HepG2 (cell line): ENCODE results near the gene HNRNPA1. TPM values are rescaled to one million over a fixed set of nuclear protein-coding genes. Genes with fewer than 3 reads are reported as not detected.

Source experiments
- HMG20B ChIP-seq: conservative IDR thresholded peaks from 2 replicates; pipeline ENCODE4 v1.6.1; 2016; ENCODE audit warnings: missing genetic modification reagents, missing compliant biosample characterization
- KDM2A ChIP-seq: sonication (generic); formaldehyde crosslinking; IDR thresholded peaks from 2 replicates; pipeline ENCODE4 v1.4.0; 2020; ENCODE audit warnings: low read depth, missing genetic modification reagents, borderline replicate concordance
- KLF13 ChIP-seq: sonication (generic); formaldehyde crosslinking; IDR thresholded peaks from 2 replicates; pipeline ENCODE4 v1.4.0; 2020; ENCODE audit warnings: mild to moderate bottlenecking, missing genetic modification reagents
- MAFG ChIP-seq: sonication (generic); formaldehyde crosslinking; IDR thresholded peaks from 2 replicates; pipeline ENCODE4 v1.5.1; 2020; ENCODE audit warnings: mild to moderate bottlenecking, missing genetic modification reagents
- RFX3 ChIP-seq: IDR thresholded peaks from 2 replicates; pipeline ENCODE4 v1.6.1; 2016; ENCODE audit warnings: missing biosample characterization, missing genetic modification reagents
- YEATS2 ChIP-seq: sonication (generic); formaldehyde crosslinking; IDR thresholded peaks from 2 replicates; pipeline ENCODE4 v1.4.0; 2020; ENCODE audit warnings: missing genetic modification reagents, borderline replicate concordance
- ZFP36L2 ChIP-seq: sonication (generic); formaldehyde crosslinking; IDR thresholded peaks from 2 replicates; pipeline ENCODE4 v1.4.0; 2020; ENCODE audit warnings: missing genetic modification reagents
- ZFP37 ChIP-seq: sonication (generic); formaldehyde crosslinking; IDR thresholded peaks from 2 replicates; pipeline ENCODE4 v1.4.0; 2020; ENCODE audit warnings: missing genetic modification reagents, borderline replicate concordance
- ZNF292 ChIP-seq: sonication (generic); formaldehyde crosslinking; IDR thresholded peaks from 2 replicates; pipeline ENCODE4 v1.8.1; 2022; ENCODE audit warnings: mild to moderate bottlenecking, low read depth, missing genetic modification reagents, borderline replicate concordance
- ZNF30 ChIP-seq: sonication (generic); formaldehyde crosslinking; IDR thresholded peaks from 2 replicates; pipeline ENCODE4 v1.5.0; 2020; ENCODE audit warnings: mild to moderate bottlenecking, missing genetic modification reagents
- ZNF543 ChIP-seq: sonication (generic); formaldehyde crosslinking; IDR thresholded peaks from 2 replicates; pipeline ENCODE4 v1.4.0; 2020; ENCODE audit warnings: mild to moderate bottlenecking, missing genetic modification reagents
- ZNF549 ChIP-seq: sonication (generic); formaldehyde crosslinking; IDR thresholded peaks from 2 replicates; pipeline ENCODE4 v1.5.0; 2020; ENCODE audit warnings: missing genetic modification reagents
- ZNF629 ChIP-seq: sonication (generic); formaldehyde crosslinking; conservative IDR thresholded peaks from 2 replicates; pipeline ENCODE4 v1.5.0; 2020; ENCODE audit warnings: missing genetic modification reagents
- ZNF777 ChIP-seq: sonication (generic); formaldehyde crosslinking; IDR thresholded peaks from 2 replicates; pipeline ENCODE4 v1.4.0; 2020; ENCODE audit warnings: missing genetic modification reagents
- polyA plus RNA-seq, 8 experiments: library from polyadenylated mRNA; depleted of rRNA in 3 of 8; stranded (reverse) in 7 of 8; unstranded in 1 of 8; fragments of >200 nt; fragmentation: Illumina TruSeq in 4 of 8; extraction: Trizol in 4 of 8; gene quantifications; 2 replicates each; pipeline versions ENCODE4 v1.2.1 to v1.2.3, GENCODE V29; 2011 to 2016; ENCODE audit warnings: low read depth in 4 of 8, missing spikeins in 1 of 8, mixed read lengths in 1 of 8; ENCODE audit not compliant: insufficient read depth in 1 of 8
- total RNA-seq, 5 experiments: library from RNA; depleted of rRNA; stranded (reverse); fragments of >200 nt; fragmentation: Illumina TruSeq; extraction: Trizol; gene quantifications; 2 replicates each; pipeline ENCODE4 v1.2.3, GENCODE V29; 2016; ENCODE audit warnings: low read depth in 1 of 5
- TF ChIP-seq, protein P1 (sequence below): IDR thresholded peaks from 2 replicates; pipeline ENCODE4 v1.6.1; 2016
- TF ChIP-seq, protein P2 (sequence below): sonication (generic); formaldehyde crosslinking; IDR thresholded peaks from 2 replicates; pipeline ENCODE4 v1.4.0; 2020; ENCODE audit warnings: missing genetic modification reagents, borderline replicate concordance
- TF ChIP-seq, protein P3 (sequence below): sonication (generic); formaldehyde crosslinking; IDR thresholded peaks from 2 replicates; pipeline ENCODE4 v1.5.1; 2020; ENCODE audit warnings: mild to moderate bottlenecking, missing genetic modification reagents, borderline replicate concordance
- TF ChIP-seq, protein P4 (sequence below): sonication (generic); formaldehyde crosslinking; IDR thresholded peaks from 2 replicates; pipeline ENCODE4 v1.9.0; 2022; ENCODE audit warnings: missing genetic modification reagents, mild to moderate bottlenecking, borderline replicate concordance

Gene HNRNPA1
- total and polyA plus RNA-seq, 2 of the 13 experiments (the other 11 are each of a cell fraction or from before 2014, with no cell fraction given): 535 to 1,820 TPM

DNA sequence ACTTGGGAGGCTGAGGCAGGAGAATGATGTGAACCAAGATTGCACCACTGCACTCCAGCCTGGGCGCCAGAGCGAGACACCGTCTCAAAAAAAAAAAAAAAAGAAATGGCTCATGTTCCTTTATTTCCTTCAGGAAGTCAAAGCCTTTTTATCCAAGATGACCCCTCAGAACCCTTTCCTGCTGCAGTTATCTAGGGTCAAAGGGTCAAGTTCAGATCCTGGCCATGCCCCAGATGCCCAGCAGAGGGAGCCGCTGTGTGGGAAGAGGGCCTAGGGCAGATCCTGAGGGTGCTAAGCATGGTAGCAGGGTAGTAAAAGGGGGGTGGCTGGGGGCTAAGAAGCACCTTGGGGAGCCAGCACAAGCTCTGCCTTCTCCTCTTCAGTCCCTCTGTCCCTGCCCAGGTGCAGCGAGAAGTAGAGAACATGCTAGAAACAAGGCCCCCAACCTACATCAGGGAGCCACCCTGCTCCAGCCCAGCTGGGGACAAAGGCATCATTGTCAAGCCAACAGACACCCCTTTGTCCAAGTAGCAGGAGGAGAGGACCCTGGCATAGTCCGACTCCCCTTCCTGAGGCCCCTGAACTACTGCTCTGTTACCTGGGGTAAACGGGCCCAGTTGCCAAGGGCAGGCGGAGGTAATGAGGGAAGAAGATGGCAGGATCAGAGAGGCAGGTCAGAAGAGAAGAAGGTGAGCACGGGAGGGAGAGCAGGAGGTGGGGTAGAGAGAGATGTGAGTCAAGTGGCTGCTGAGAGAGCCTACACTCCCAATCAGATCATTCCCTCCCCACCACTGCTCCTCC, 13.8 kb downstream of the HNRNPA1 start (continued):
- TF ChIP-seq, protein P1, sequence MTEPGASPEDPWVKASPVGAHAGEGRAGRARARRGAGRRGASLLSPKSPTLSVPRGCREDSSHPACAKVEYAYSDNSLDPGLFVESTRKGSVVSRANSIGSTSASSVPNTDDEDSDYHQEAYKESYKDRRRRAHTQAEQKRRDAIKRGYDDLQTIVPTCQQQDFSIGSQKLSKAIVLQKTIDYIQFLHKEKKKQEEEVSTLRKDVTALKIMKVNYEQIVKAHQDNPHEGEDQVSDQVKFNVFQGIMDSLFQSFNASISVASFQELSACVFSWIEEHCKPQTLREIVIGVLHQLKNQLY (CRISPR knock-in tag): no peak
- TF ChIP-seq RFX3 (0 out of 2 replicates have a peak, but pooled peaks have one; percentile 22), ZNF543 (CRISPR knock-in tag) (0 out of 2 replicates have a peak, but pooled peaks have one; percentile 33), YEATS2 (peak; percentile 60; the same call in 1 of the 2 replicates), ZFP37 (CRISPR knock-in tag) (no peak), HMG20B (CRISPR knock-in tag) (no peak), ZNF549 (no peak), MAFG (CRISPR knock-in tag) (no peak), KDM2A (peak; percentile 61), KLF13 (CRISPR knock-in tag) (no peak), ZNF30 (no peak), ZNF629 (CRISPR knock-in tag) (no peak), ZNF777 (CRISPR knock-in tag) (no peak), ZNF292 (no peak; the same call in 1 of the 2 replicates), ZFP36L2 (CRISPR knock-in tag) (no peak)
- TF ChIP-seq, protein P2, sequence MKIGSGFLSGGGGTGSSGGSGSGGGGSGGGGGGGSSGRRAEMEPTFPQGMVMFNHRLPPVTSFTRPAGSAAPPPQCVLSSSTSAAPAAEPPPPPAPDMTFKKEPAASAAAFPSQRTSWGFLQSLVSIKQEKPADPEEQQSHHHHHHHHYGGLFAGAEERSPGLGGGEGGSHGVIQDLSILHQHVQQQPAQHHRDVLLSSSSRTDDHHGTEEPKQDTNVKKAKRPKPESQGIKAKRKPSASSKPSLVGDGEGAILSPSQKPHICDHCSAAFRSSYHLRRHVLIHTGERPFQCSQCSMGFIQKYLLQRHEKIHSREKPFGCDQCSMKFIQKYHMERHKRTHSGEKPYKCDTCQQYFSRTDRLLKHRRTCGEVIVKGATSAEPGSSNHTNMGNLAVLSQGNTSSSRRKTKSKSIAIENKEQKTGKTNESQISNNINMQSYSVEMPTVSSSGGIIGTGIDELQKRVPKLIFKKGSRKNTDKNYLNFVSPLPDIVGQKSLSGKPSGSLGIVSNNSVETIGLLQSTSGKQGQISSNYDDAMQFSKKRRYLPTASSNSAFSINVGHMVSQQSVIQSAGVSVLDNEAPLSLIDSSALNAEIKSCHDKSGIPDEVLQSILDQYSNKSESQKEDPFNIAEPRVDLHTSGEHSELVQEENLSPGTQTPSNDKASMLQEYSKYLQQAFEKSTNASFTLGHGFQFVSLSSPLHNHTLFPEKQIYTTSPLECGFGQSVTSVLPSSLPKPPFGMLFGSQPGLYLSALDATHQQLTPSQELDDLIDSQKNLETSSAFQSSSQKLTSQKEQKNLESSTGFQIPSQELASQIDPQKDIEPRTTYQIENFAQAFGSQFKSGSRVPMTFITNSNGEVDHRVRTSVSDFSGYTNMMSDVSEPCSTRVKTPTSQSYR: peak; percentile 38; the same call in 1 of the 2 replicates
- TF ChIP-seq, protein P3, sequence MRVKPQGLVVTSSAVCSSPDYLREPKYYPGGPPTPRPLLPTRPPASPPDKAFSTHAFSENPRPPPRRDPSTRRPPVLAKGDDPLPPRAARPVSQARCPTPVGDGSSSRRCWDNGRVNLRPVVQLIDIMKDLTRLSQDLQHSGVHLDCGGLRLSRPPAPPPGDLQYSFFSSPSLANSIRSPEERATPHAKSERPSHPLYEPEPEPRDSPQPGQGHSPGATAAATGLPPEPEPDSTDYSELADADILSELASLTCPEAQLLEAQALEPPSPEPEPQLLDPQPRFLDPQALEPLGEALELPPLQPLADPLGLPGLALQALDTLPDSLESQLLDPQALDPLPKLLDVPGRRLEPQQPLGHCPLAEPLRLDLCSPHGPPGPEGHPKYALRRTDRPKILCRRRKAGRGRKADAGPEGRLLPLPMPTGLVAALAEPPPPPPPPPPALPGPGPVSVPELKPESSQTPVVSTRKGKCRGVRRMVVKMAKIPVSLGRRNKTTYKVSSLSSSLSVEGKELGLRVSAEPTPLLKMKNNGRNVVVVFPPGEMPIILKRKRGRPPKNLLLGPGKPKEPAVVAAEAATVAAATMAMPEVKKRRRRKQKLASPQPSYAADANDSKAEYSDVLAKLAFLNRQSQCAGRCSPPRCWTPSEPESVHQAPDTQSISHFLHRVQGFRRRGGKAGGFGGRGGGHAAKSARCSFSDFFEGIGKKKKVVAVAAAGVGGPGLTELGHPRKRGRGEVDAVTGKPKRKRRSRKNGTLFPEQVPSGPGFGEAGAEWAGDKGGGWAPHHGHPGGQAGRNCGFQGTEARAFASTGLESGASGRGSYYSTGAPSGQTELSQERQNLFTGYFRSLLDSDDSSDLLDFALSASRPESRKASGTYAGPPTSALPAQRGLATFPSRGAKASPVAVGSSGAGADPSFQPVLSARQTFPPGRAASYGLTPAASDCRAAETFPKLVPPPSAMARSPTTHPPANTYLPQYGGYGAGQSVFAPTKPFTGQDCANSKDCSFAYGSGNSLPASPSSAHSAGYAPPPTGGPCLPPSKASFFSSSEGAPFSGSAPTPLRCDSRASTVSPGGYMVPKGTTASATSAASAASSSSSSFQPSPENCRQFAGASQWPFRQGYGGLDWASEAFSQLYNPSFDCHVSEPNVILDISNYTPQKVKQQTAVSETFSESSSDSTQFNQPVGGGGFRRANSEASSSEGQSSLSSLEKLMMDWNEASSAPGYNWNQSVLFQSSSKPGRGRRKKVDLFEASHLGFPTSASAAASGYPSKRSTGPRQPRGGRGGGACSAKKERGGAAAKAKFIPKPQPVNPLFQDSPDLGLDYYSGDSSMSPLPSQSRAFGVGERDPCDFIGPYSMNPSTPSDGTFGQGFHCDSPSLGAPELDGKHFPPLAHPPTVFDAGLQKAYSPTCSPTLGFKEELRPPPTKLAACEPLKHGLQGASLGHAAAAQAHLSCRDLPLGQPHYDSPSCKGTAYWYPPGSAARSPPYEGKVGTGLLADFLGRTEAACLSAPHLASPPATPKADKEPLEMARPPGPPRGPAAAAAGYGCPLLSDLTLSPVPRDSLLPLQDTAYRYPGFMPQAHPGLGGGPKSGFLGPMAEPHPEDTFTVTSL (CRISPR knock-in tag): peak; percentile 65; the same call in 1 of the 2 replicates
- TF ChIP-seq, protein P4, sequence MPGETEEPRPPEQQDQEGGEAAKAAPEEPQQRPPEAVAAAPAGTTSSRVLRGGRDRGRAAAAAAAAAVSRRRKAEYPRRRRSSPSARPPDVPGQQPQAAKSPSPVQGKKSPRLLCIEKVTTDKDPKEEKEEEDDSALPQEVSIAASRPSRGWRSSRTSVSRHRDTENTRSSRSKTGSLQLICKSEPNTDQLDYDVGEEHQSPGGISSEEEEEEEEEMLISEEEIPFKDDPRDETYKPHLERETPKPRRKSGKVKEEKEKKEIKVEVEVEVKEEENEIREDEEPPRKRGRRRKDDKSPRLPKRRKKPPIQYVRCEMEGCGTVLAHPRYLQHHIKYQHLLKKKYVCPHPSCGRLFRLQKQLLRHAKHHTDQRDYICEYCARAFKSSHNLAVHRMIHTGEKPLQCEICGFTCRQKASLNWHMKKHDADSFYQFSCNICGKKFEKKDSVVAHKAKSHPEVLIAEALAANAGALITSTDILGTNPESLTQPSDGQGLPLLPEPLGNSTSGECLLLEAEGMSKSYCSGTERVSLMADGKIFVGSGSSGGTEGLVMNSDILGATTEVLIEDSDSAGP (CRISPR knock-in tag): peak; percentile 92; the same call in 1 of the 2 replicates
